GM12878 (cell line): Measurements from ENCODE around the gene CTNNA2. TPM values are rescaled to one million over a fixed set of nuclear protein-coding genes. Genes with fewer than 3 reads are reported as not detected.

ENCODE experiments used
- ATAC-seq: fragments of 200-7000 bp; cut with Tn5 transposase; 3 replicates; pipeline ENCODE4 v1.9.1; 2020; ENCODE audit warnings: mild to moderate bottlenecking, moderate library complexity
- BruUV-seq: library from RNA; stranded (reverse); fragments of 400-500 nt; replicated peaks from 2 replicates; lab custom pipeline; 2021; lab: Mats Ljungman, UMichigan
- CTCF ChIA-PET: fragments of 300-600 bp; sonication (Branson Sonifier 250); formaldehyde crosslinking; extraction: SDS; loops from one replicate; lab custom pipeline; 2021; ENCODE audit warnings: inconsistent platforms; lab: Yijun Ruan, JAX
- POLR2A ChIA-PET: fragments of 350-600 bp; formaldehyde crosslinking; extraction: SDS; loops from one replicate; lab custom pipeline; 2021; ENCODE audit warnings: inconsistent platforms; lab: Charles Lee
- RAD21 ChIA-PET: fragments of 300-600 bp; sonication (Branson Sonifier 250); formaldehyde crosslinking; loops from one replicate; lab custom pipeline; 2023; ENCODE audit warnings: antibody characterized with exemption; ENCODE audit not compliant: unreplicated experiment; lab: Charles Lee
- SMC1A ChIA-PET: fragments of 300-600 bp; sonication (Branson Sonifier 250); formaldehyde crosslinking; loops from one replicate; lab custom pipeline; 2023; ENCODE audit not compliant: unreplicated experiment, uncharacterized antibody; lab: Charles Lee
- DNase-seq: peaks from one replicate; pipeline ENCODE4 v3.0.0-alpha.2; 2011; ENCODE audit warnings: low read depth, low spot score
- FAIRE-seq: peaks from 3 replicates; lab custom pipeline; 2011; peaks lifted over from hg19 to GRCh38; lab: Jason Lieb, UNC
- H2AFZ ChIP-seq: 2 replicates; pipeline ENCODE4 v1.6.0; 2011; ENCODE audit warnings: low read depth, low read length, control low read depth; ENCODE audit not compliant: control insufficient read depth
- H3K27ac ChIP-seq: 2 replicates; pipeline ENCODE4 v1.5.1; 2011; ENCODE audit warnings: control low read depth; ENCODE audit not compliant: control insufficient read depth, insufficient read depth
- H3K27me3 ChIP-seq, 2 experiments: replicated peaks in 1 of 2; 2 replicates each; pipeline versions ENCODE4 v1.6.0 to v1.6.1; 2011; ENCODE audit warnings: low read length in 1 of 2; ENCODE audit not compliant: control insufficient read depth in 2 of 2, insufficient read depth in 2 of 2
- H3K36me3 ChIP-seq, 2 experiments: 2 replicates each; pipeline ENCODE4 v1.5.1; 2011; ENCODE audit warnings: low read length in 1 of 2; ENCODE audit not compliant: control insufficient read depth in 2 of 2, insufficient read depth in 2 of 2
- H3K4me1 ChIP-seq: 2 replicates; pipeline ENCODE4 v1.6.1; 2011; ENCODE audit warnings: mild to moderate bottlenecking, low read length, moderate library complexity, mixed read lengths; ENCODE audit not compliant: control insufficient read depth, insufficient read depth
- H3K4me2 ChIP-seq: 2 replicates; pipeline ENCODE4 v1.6.0; 2011; ENCODE audit warnings: control low read depth; ENCODE audit not compliant: control insufficient read depth, insufficient read depth
- H3K4me3 ChIP-seq: fragments of 200-600 bp; sonication (generic); 2 replicates; pipeline ENCODE4 v1.5.1; 2016
- H3K79me2 ChIP-seq: 2 replicates; pipeline ENCODE4 v1.6.0; 2011; ENCODE audit warnings: low read length; ENCODE audit not compliant: control insufficient read depth, insufficient read depth
- H3K9ac ChIP-seq: 2 replicates; pipeline ENCODE4 v1.8.0; 2011; ENCODE audit warnings: low read length, control low read depth, mixed read lengths; ENCODE audit not compliant: control insufficient read depth, insufficient read depth
- H3K9me3 ChIP-seq: replicated peaks from 3 replicates; pipeline ENCODE4 v1.5.1; 2011; ENCODE audit warnings: mild to moderate bottlenecking, low read length; ENCODE audit not compliant: control insufficient read depth, insufficient read depth
- H4K20me1 ChIP-seq: 2 replicates; pipeline ENCODE4 v1.6.0; 2011; ENCODE audit not compliant: control insufficient read depth, insufficient read depth
- IKZF2 ChIP-seq, 2 experiments: fragments of 450-650 bp; IDR thresholded peaks; 2 replicates each; pipeline ENCODE4 v1.6.1; 2017; ENCODE audit warnings: mild to moderate bottlenecking in 2 of 2, moderate library complexity in 2 of 2
- MXI1 ChIP-seq: fragments of 150-350 bp; IDR thresholded peaks from 2 replicates; pipeline ENCODE4 v1.6.1; 2011; ENCODE audit warnings: low read depth, mild to moderate bottlenecking, inconsistent platforms, low read length, improper control_type of control experiment
- PAX5 ChIP-seq: IDR thresholded peaks from 2 replicates; pipeline ENCODE4 v1.6.1; 2011; ENCODE audit warnings: low read depth, low read length, borderline replicate concordance
- ZZZ3 ChIP-seq: IDR thresholded peaks from 2 replicates; pipeline ENCODE4 v1.6.1; 2011; ENCODE audit warnings: low read depth; ENCODE audit not compliant: control insufficient read depth, insufficient read length
- WGBS: methylation state at CpG from one replicate; pipeline ENCODE4 v1.1.6; 2016; ENCODE audit warnings: low lambda C conversion rate; ENCODE audit not compliant: insufficient replicate concordance, insufficient coverage; ENCODE audit errors: missing lambda C conversion rate; 5-methylcytosine and 5-hydroxymethylcytosine counted together
- in situ Hi-C: fragments of 300-500 bp; cut with MboI; formaldehyde crosslinking; loops from 9 replicates; pipeline ENCODE4 v1.14.3; 2018; ENCODE audit warnings: mixed read lengths
- intact Hi-C: fragments of 100-400 bp; cut with micrococcal nuclease; formaldehyde crosslinking; loops from one replicate; pipeline ENCODE4 v1.14.2; 2022; ENCODE audit not compliant: unreplicated experiment
- polyA plus RNA-seq, 11 experiments: library from polyadenylated mRNA; depleted of rRNA in 4 of 11; unstranded in 6 of 11; stranded (reverse) in 5 of 11; fragments of >200 nt; fragmentation: Nextera tagmentation in 4 of 11; fragmentation: Illumina TruSeq in 1 of 11; extraction: Ambion mirVana in 4 of 11; extraction: Trizol in 1 of 11; gene quantifications; 1 replicate in 1 of 11; 2 replicates in 10 of 11; pipeline versions ENCODE4 v1.2.1 to v1.2.3, GENCODE V29; 2011 to 2016; ENCODE audit warnings: inconsistent platforms in 2 of 11, missing spikeins in 2 of 11, low read depth in 1 of 11
- total RNA-seq, 4 experiments: library from RNA; depleted of rRNA in 3 of 4; stranded (reverse); fragments of >200 nt in 3 of 4; fragmentation: Illumina TruSeq in 1 of 4; extraction: Trizol in 1 of 4; gene quantifications; 2 replicates each; pipeline versions ENCODE4 v1.2.1 to v1.2.3, GENCODE V29; 2013 to 2021

CTNNA2 gene
- total and polyA plus RNA-seq, 10 of the 15 experiments (the other 5 are each of a cell fraction or from before 2014, with no cell fraction given): 2.4 to 36.2 (median 6.6) TPM

DNA sequence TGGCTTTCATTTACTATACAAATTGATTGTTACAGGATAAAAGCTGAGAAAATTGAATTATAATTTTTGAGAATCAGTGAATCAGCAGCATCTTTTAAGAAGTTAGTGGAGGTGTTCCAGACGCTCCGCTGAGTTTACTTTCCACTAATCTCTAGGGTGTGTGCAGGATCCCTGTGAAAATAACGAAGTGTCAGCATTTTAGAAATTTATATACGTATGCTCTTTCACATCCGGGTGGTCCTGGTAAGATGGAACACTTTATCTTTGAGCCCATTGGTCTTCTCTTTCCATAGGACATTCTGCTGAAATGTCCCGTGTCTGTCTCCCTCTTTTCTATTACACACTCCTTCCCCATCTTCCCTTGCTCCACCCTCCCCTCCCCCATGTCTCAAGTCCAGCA, 1060.3 kb downstream of the CTNNA2 start:
- ATAC-seq (no peak), DNase-seq (no peak), FAIRE-seq (no peak)
- no peak overlapping the region for H3K9ac ChIP-seq
- CTCF ChIA-PET: no interaction called here
- RAD21 ChIA-PET: no interaction called here
- TF ChIP-seq MXI1 (no peak), IKZF2 (IDR thresholded peaks at IDR 0.05) (no peak)
- SMC1A ChIA-PET: interaction anchor here (1.9 kb wide), 1 partner anchor 18 kb away, joined by 4 read pairs; no protein-coding TSS in a partner anchor
- H3K27me3 ChIP-seq: no peaks in the 10 kb centered on the region
- 73% methylated on average over 6 of the region's 6 CpGs for WGBS
- H3K79me2 ChIP-seq: no peaks in the 10 kb centered on the region
- H3K4me3 ChIP-seq: no peak overlapping the region
- H3K4me2 ChIP-seq: no peak overlapping the region
- peaks cover 0 to 1% of the 10 kb centered on the region in 2 experiments; a peak in 2 of 4 replicates for H3K36me3 ChIP-seq
- intact Hi-C loops (no loop called here), in situ Hi-C loops (no loop called here)
- no peak overlapping the region for H2AFZ ChIP-seq
- BruUV-seq: no TSS peak
- no peaks in the 10 kb centered on the region for H4K20me1 ChIP-seq
- POLR2A ChIA-PET: interaction anchor here (1.5 to 1.9 kb wide), 2 partner anchors 18 to 47 kb away, joined by 3 to 7 read pairs; no protein-coding TSS in a partner anchor
- H3K27ac ChIP-seq: no peak overlapping the region
- no peaks in the 10 kb centered on the region for H3K4me1 ChIP-seq
- H3K9me3 ChIP-seq: no peaks in the 10 kb centered on the region

DNA sequence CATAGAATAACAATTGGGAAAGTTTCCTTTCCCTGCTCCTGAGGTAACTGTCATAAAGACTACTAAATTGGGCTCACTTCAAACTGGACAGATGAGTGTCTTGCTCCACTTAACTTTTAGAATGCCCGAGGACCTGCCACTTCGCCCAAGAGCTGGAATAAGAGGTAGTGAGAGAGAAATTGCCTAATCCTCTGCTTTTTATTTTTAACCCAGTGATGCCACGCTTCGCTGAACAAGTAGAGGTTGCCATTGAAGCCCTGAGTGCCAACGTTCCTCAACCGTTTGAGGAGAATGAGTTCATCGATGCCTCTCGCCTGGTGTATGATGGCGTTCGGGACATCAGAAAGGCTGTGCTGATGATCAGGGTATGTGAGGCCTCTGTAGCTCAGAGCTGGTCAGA, 1061.1 kb downstream of the CTNNA2 start:
- H3K4me3 ChIP-seq: no peak overlapping the region
- H4K20me1 ChIP-seq: no peaks in the 10 kb centered on the region
- POLR2A ChIA-PET: interaction anchor here (1.5 kb wide), 1 partner anchor 48 kb away, joined by 3 read pairs; no protein-coding TSS in a partner anchor
- WGBS: 64% methylated on average over 10 of the region's 10 CpGs
- no peaks in the 10 kb centered on the region for H3K27me3 ChIP-seq
- in situ Hi-C loops (no loop called here), intact Hi-C loops (no loop called here)
- H3K4me2 ChIP-seq: no peak overlapping the region
- no TSS peak for BruUV-seq
- TF ChIP-seq PAX5 (peak; percentile 53; the same call in 1 of the 2 replicates), ZZZ3 (no peak)
- FAIRE-seq: no peak
- H3K9ac ChIP-seq: no peak overlapping the region
- SMC1A ChIA-PET: interaction anchor here (0.9 to 1.0 kb wide), 2 partner anchors 15 to 65 kb away, joined by 3 read pairs; no protein-coding TSS in a partner anchor
- RAD21 ChIA-PET: no interaction called here
- CTCF ChIA-PET: interaction anchor here (0.6 kb wide), 1 partner anchor 14 kb away, joined by 3 read pairs; no protein-coding TSS in a partner anchor
- H3K9me3 ChIP-seq: no peaks in the 10 kb centered on the region
- H3K79me2 ChIP-seq: no peaks in the 10 kb centered on the region
- H3K4me1 ChIP-seq: no peaks in the 10 kb centered on the region
- DNase-seq: no peak
- no peak overlapping the region for H3K27ac ChIP-seq
- no peak for ATAC-seq
- peaks cover 0 to 1% of the 10 kb centered on the region in 2 experiments; a peak in 2 of 4 replicates for H3K36me3 ChIP-seq
- no peak overlapping the region for H2AFZ ChIP-seq
